Upper lobe of right lung (tissue), 1 donor: ENCODE measurements around the gene TRIP13. TPM values are rescaled to one million over a fixed set of nuclear protein-coding genes. Genes with fewer than 3 reads are reported as not detected.

ENCODE experiments used
- ATAC-seq: fragments of 200-7000 bp; cut with Tn5 transposase; one replicate; pipeline ENCODE4 v1.9.1; 2020; ENCODE audit warnings: mild to moderate bottlenecking, moderate library complexity
- DNase-seq: peaks from one replicate; pipeline ENCODE4 v3.0.0-alpha.2; 2020
- H3K27ac ChIP-seq: fragments of 200-600 bp; one replicate; pipeline ENCODE4 v1.8.0; 2022
- H3K27me3 ChIP-seq: fragments of 200-600 bp; one replicate; pipeline ENCODE4 v1.8.0; 2022; ENCODE audit warnings: mild to moderate bottlenecking
- H3K36me3 ChIP-seq: fragments of 200-600 bp; one replicate; pipeline ENCODE4 v1.8.0; 2022
- H3K4me1 ChIP-seq: fragments of 200-600 bp; one replicate; pipeline ENCODE4 v1.8.0; 2022
- H3K4me3 ChIP-seq: fragments of 200-600 bp; one replicate; pipeline ENCODE4 v1.8.0; 2022; ENCODE audit warnings: mild to moderate bottlenecking
- H3K9me3 ChIP-seq: fragments of 200-600 bp; one replicate; pipeline ENCODE4 v1.8.0; 2022
- CTCF ChIP-seq: fragments of 200-600 bp; IDR thresholded peaks from one replicate; pipeline ENCODE4 v1.8.0; 2022; ENCODE audit warnings: antibody characterized with exemption
- intact Hi-C: fragments of 100-400 bp; cut with DNase I; formaldehyde crosslinking; loops from one replicate; pipeline ENCODE4 v1.11.0; 2022
- total RNA-seq: library from RNA; stranded (reverse); fragmentation: NEBNext Ultra II Directional; extraction: Animal tissue kit (Norgen Biotek cat#: 25700); gene quantifications from one replicate; pipeline ENCODE4 v1.2.1, GENCODE V29; 2021
- donor health status: DM: no; HTN: yes; CAD: no; lungs with severe emphysema.

Gene TRIP13
- total RNA-seq, 1 donor from 2014 or later: 0.81 TPM

GRCh38 chr5:966941-967340, 74.3 kb downstream of the TRIP13 start:
- Histone ChIP-seq H3K36me3 (no peaks in the 10 kb centered on the region), H3K4me3 (no peak overlapping the region), H3K4me1 (peaks cover 7% of the 10 kb centered on the region), H3K9me3 (no peaks in the 10 kb centered on the region), H3K27me3 (peaks cover 31% of the 10 kb centered on the region), H3K27ac (no peak overlapping the region)
- no peak for DNase-seq
- TF ChIP-seq CTCF: no peak
- intact Hi-C loops: no loop called here
- ATAC-seq: no peak

Other genes with a start within 250 kb of the TRIP13 start
- gene TPPP, start 199.5 kb upstream of the TRIP13 start, total RNA-seq: 16.1 TPM
- 8.0 TPM for gene ZDHHC11B, start 108.2 kb upstream of the TRIP13 start, total RNA-seq
- 12.6 TPM for gene ZDHHC11, start 41.9 kb upstream of the TRIP13 start, total RNA-seq
- gene BRD9, start 83 bp upstream of the TRIP13 start, total RNA-seq: 33.8 TPM
- 64.4 TPM for gene NKD2, start 115.9 kb downstream of the TRIP13 start, total RNA-seq
- 49.6 TPM for gene SLC12A7, start 219.2 kb downstream of the TRIP13 start, total RNA-seq